ENCODE data around the gene METTL1. TPM values are rescaled to one million over a fixed set of nuclear protein-coding genes. Genes with fewer than 3 reads are reported as not detected.

Gene METTL1
- total and polyA plus RNA-seq, 2 donors (not counting 1 experiment from before 2014, with no cell fraction given): 9.1 to 9.2 TPM

DNA sequence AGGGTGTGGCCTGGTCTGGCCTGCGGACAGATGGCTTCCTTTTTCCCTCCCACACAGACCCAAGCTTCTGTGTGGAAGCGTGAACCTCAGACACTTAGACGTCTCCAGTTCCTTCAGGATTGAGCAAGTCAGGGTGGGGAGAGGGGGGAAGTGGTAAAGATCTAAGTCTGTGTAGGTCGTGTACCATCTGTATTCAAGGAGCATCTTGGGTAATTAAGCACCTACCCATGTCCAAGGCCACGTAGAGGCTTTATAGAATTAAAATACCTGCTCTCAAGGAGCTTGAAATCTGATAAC lies 44.9 kb upstream of the METTL1 start:
- intact Hi-C loops (cut with micrococcal nuclease): no loop called here
- no peak overlapping the region for H3K4me3 Mint-ChIP-seq
- POLR2A ChIA-PET: no interaction called here
- no peaks in the 10 kb centered on the region for H3K27me3 Mint-ChIP-seq
- H3K9me3 ChIP-seq (ENCODE audit: control extremely low read depth in 1 of 3, control insufficient read depth in 2 of 3, insufficient read depth in 1 of 3, low read length in 2 of 3): no peaks in the 10 kb centered on the region
- no peaks in the 10 kb centered on the region for H3K4me1 ChIP-seq (ENCODE audit: control insufficient read depth in 2 of 2, insufficient read depth in 2 of 2, low read length in 2 of 2)
- CTCF ChIA-PET: interaction anchor here (2.3 to 2.7 kb wide), 2 partner anchors 13 to 16 kb away, joined by 9 read pairs; no protein-coding TSS in a partner anchor
- H4K20me1 ChIP-seq (ENCODE audit: control insufficient read depth, insufficient read depth, low read length, poor library complexity, severe bottlenecking): peaks cover 6% of the 10 kb centered on the region
- TF ChIP-seq EZH2 (IDR thresholded peaks at IDR 0.05; ENCODE audit: borderline replicate concordance, insufficient read depth, low read depth, low read length, poor library complexity, severe bottlenecking): no peak
- no peak for TF ChIP-seq CTCF (IDR thresholded peaks at IDR 0.05)
- H3K27ac ChIP-seq (ENCODE audit: low read length in 2 of 2): no peak overlapping the region
- H3K9me3 Mint-ChIP-seq (ENCODE audit: insufficient read depth): no peaks in the 10 kb centered on the region
- H3K27ac Mint-ChIP-seq: no peak overlapping the region
- ATAC-seq (ENCODE audit: low read depth) (no peak), DNase-seq (no peak)
- WGBS (ENCODE audit: insufficient coverage): no CpG with 5 or more reads among the region's 5 CpGs
- H3K79me2 ChIP-seq (ENCODE audit: control insufficient read depth, insufficient read depth, low read length): no peaks in the 10 kb centered on the region
- no peaks in the 10 kb centered on the region for H3K27me3 ChIP-seq (replicated peaks in 1 of 4; ENCODE audit: control extremely low read depth in 1 of 4, control insufficient read depth in 3 of 4, insufficient read depth in 4 of 4, low read length in 3 of 4)
- no peak overlapping the region for H3K9ac ChIP-seq (ENCODE audit: low read length)
- peaks cover 0 to 10% of the 10 kb centered on the region in 2 experiments for H3K36me3 ChIP-seq (replicated peaks in 1 of 2; ENCODE audit: control extremely low read depth in 1 of 2, control insufficient read depth in 1 of 2, extremely low read depth in 1 of 2, insufficient read depth in 2 of 2, low read length in 1 of 2)
- H3K4me1 Mint-ChIP-seq: no peaks in the 10 kb centered on the region
- no peak overlapping the region for H3K4me3 ChIP-seq (ENCODE audit: control extremely low read depth in 1 of 5, extremely low read depth in 1 of 5, insufficient read depth in 1 of 5, low read depth in 2 of 5, low read length in 4 of 5)
- no peak overlapping the region for H2AFZ ChIP-seq (ENCODE audit: insufficient read depth, low read depth, low read length, poor library complexity, severe bottlenecking)
- H3K4me2 ChIP-seq (replicated peaks; ENCODE audit: low read depth, low read length, poor library complexity, severe bottlenecking): no peak overlapping the region

DNA sequence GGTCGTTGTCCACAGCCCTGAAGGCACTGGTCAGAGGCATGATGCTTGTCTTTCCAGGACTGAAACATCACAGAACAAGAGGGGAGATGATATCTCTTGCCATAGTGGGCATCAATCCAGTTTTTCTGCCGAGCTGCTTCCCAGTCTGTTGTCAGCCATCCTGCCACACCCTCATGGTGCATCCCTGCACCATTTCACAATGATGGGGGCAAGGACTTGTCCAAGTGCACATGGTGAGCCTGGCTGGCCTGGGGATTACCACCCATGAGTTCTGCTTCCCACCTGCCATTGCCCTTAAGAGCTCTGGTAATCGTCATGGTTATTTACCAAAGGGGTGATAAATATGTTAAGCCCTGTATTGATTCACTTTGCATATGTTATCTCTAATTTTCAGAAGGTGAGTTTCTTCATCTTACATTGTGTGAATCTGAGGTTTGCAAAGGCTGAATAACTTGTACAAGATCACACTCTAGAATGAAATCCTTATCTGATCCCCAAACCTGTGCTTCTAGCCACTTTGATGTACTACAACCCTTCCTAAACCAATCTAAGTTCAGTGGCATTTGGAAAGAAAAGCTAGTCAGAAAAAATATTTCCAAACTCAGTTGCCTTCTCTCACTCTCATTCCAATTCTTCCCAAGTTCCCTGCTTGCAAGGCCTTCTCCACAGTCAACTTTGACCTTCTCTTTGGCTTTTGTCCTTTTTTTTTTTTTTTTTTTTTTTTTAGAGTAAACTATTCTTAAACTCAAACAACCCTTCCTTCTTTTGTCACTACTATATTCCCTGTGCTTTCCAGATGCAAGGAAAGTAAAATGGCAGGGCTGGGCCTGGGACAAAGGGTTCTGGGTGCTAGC lies 44.3 kb upstream of the METTL1 start:
- intact Hi-C loops (cut with micrococcal nuclease): no loop called here
- POLR2A ChIA-PET: no interaction called here

More for the DNA sequence above, 44.3 kb upstream of the METTL1 start:
- no peaks in the 10 kb centered on the region for H3K9me3 Mint-ChIP-seq (ENCODE audit: insufficient read depth)
- H3K9me3 ChIP-seq (ENCODE audit: control extremely low read depth in 1 of 3, control insufficient read depth in 2 of 3, insufficient read depth in 1 of 3, low read length in 2 of 3): no peaks in the 10 kb centered on the region
- H3K79me2 ChIP-seq (ENCODE audit: control insufficient read depth, insufficient read depth, low read length): no peaks in the 10 kb centered on the region
- no peak overlapping the region for H3K4me2 ChIP-seq (replicated peaks; ENCODE audit: low read depth, low read length, poor library complexity, severe bottlenecking)
- H3K27ac ChIP-seq (ENCODE audit: low read length in 2 of 2): no peak overlapping the region
- no peaks in the 10 kb centered on the region for H3K4me1 ChIP-seq (ENCODE audit: control insufficient read depth in 2 of 2, insufficient read depth in 2 of 2, low read length in 2 of 2)
- H3K27me3 Mint-ChIP-seq: no peaks in the 10 kb centered on the region
- no peaks in the 10 kb centered on the region for H3K4me1 Mint-ChIP-seq
- H3K4me3 Mint-ChIP-seq: no peak overlapping the region
- no peak overlapping the region for H3K9ac ChIP-seq (ENCODE audit: low read length)
- DNase-seq (no peak), ATAC-seq (ENCODE audit: low read depth) (no peak)
- H4K20me1 ChIP-seq (ENCODE audit: control insufficient read depth, insufficient read depth, low read length, poor library complexity, severe bottlenecking): peaks cover 3% of the 10 kb centered on the region
- H3K36me3 ChIP-seq (replicated peaks in 1 of 2; ENCODE audit: control extremely low read depth in 1 of 2, control insufficient read depth in 1 of 2, extremely low read depth in 1 of 2, insufficient read depth in 2 of 2, low read length in 1 of 2): peaks cover 0 to 4% of the 10 kb centered on the region in 2 experiments
- no peaks in the 10 kb centered on the region for H3K27me3 ChIP-seq (replicated peaks in 1 of 4; ENCODE audit: control extremely low read depth in 1 of 4, control insufficient read depth in 3 of 4, insufficient read depth in 4 of 4, low read length in 3 of 4)
- no peak overlapping the region for H2AFZ ChIP-seq (ENCODE audit: insufficient read depth, low read depth, low read length, poor library complexity, severe bottlenecking)
- H3K27ac Mint-ChIP-seq: peak overlapping the region; percentile 32
- 88% methylated on average over 2 of the region's 3 CpGs for WGBS (ENCODE audit: insufficient coverage)
- CTCF ChIA-PET: interaction anchor here (0.7 kb wide), 1 partner anchor 20 kb away, joined by 4 read pairs; no protein-coding TSS in a partner anchor
- H3K4me3 ChIP-seq (ENCODE audit: control extremely low read depth in 1 of 5, extremely low read depth in 1 of 5, insufficient read depth in 1 of 5, low read depth in 2 of 5, low read length in 4 of 5): no peak overlapping the region
- no peak for TF ChIP-seq EZH2 (IDR thresholded peaks at IDR 0.05; ENCODE audit: borderline replicate concordance, insufficient read depth, low read depth, low read length, poor library complexity, severe bottlenecking)
- no peak for TF ChIP-seq CTCF (IDR thresholded peaks at IDR 0.05)
